GM18505 (cell line): ENCODE data around the gene POLRMT.

Experiments used
- ATAC-seq: cut with Tn5 transposase; IDR thresholded peaks from one replicate; pipeline ENCODE4 v1.9.1; 2021; ENCODE audit not compliant: unreplicated experiment
- POLR2A ChIP-seq: IDR thresholded peaks from 4 replicates; pipeline ENCODE4 v1.6.1; 2011; ENCODE audit warnings: borderline replicate concordance; ENCODE audit not compliant: insufficient read depth, insufficient read length; ENCODE audit errors: extremely low read depth

POLRMT gene

GRCh38 chr19:570937-571565 is 62.3 kb downstream of the POLRMT start:
- no peak for TF ChIP-seq POLR2A
- no peak for ATAC-seq

GRCh38 chr19:570251-570686 is 63.1 kb downstream of the POLRMT start:
- ATAC-seq = no peak
- no peak for TF ChIP-seq POLR2A

- TF ChIP-seq POLR2A = no peak
These were observed 65.9 kb downstream of the POLRMT start for GRCh38 chr19:567296-567900.

More at GRCh38 chr19:567296-567900, 65.9 kb downstream of the POLRMT start:
- no peak for ATAC-seq
